ENCODE data around the gene MAN2B1.

DNA sequence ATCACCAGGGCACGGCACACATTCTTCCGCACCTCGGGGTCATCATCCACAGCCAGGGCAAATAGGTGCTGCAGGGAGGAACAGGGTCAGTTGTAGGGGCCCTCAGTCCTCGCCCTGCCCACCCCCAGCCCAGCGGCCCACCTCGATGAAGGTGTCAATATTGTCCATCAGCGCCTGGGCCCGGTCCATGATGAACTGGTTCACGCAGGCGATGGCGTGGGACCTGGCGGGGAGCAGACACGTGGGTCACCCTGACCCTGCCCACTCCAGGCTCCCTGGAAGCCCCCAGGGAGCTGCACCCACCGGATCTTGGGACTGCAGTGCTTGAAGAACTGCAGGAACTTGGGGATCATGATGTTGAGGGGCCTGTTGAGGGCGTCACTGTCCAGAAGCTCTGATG is 48.6 kb upstream of the MAN2B1 start:
- TF ChIP-seq, protein P1, sequence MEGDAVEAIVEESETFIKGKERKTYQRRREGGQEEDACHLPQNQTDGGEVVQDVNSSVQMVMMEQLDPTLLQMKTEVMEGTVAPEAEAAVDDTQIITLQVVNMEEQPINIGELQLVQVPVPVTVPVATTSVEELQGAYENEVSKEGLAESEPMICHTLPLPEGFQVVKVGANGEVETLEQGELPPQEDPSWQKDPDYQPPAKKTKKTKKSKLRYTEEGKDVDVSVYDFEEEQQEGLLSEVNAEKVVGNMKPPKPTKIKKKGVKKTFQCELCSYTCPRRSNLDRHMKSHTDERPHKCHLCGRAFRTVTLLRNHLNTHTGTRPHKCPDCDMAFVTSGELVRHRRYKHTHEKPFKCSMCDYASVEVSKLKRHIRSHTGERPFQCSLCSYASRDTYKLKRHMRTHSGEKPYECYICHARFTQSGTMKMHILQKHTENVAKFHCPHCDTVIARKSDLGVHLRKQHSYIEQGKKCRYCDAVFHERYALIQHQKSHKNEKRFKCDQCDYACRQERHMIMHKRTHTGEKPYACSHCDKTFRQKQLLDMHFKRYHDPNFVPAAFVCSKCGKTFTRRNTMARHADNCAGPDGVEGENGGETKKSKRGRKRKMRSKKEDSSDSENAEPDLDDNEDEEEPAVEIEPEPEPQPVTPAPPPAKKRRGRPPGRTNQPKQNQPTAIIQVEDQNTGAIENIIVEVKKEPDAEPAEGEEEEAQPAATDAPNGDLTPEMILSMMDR (IDR thresholded peaks at IDR 0.05), result no peak
- TF ChIP-seq POLR2AphosphoS5 (IDR thresholded peaks at IDR 0.05), result no peak
